CD4-positive, alpha-beta T cell (primary cell): ENCODE results near the gene PRTN3. TPM values are rescaled to one million over a fixed set of nuclear protein-coding genes. Genes with fewer than 3 reads are reported as not detected.

Source experiments
- ATAC-seq: fragments of 200-7000 bp; cut with Tn5 transposase; one replicate; pipeline ENCODE4 v1.10.0; 2022; ENCODE audit warnings: mild to moderate bottlenecking; ENCODE audit not compliant: poor library complexity
- CTCF ChIA-PET: fragments of 350-600 bp; sonication (Branson Sonifier 250); formaldehyde crosslinking; loops from one replicate; lab custom pipeline; 2021; ENCODE audit warnings: antibody characterized with exemption, inconsistent platforms; lab: Charles Lee
- POLR2A ChIA-PET: fragments of 350-600 bp; sonication (Branson Sonifier 250); formaldehyde crosslinking; loops from one replicate; lab custom pipeline; 2021; ENCODE audit warnings: antibody characterized with exemption, inconsistent platforms; lab: Charles Lee
- DNase-seq, 14 experiments: peaks; one replicate each; pipeline ENCODE4 v3.0.0-alpha.2; 2013 to 2020; ENCODE audit warnings: mixed read lengths in 2 of 14
- H3K27ac ChIP-seq, 2 donors: one replicate each; pipeline versions ENCODE4 v1.5.1 to v1.7.0; 2013; ENCODE audit warnings: low read length in 2 of 2, low read depth in 1 of 2, mild to moderate bottlenecking in 1 of 2
- H3K27me3 ChIP-seq, 2 experiments: 1 replicate in 1 of 2; 2 replicates in 1 of 2; pipeline versions ENCODE4 v1.6.1 to v1.7.0; 2013; ENCODE audit warnings: low read length in 2 of 2, control low read depth in 1 of 2, mild to moderate bottlenecking in 1 of 2, moderate library complexity in 1 of 2; ENCODE audit not compliant: insufficient read depth in 2 of 2, control insufficient read depth in 1 of 2
- H3K36me3 ChIP-seq: one replicate; pipeline ENCODE4 v1.6.1; 2013; ENCODE audit warnings: low read length, control low read depth; ENCODE audit not compliant: insufficient read depth
- H3K4me1 ChIP-seq: one replicate; pipeline ENCODE4 v1.6.1; 2013; ENCODE audit warnings: low read length, control low read depth; ENCODE audit not compliant: insufficient read depth
- H3K4me3 ChIP-seq: one replicate; pipeline ENCODE4 v1.5.1; 2013; ENCODE audit warnings: mild to moderate bottlenecking, low read length, moderate library complexity
- H3K9me3 ChIP-seq, 2 experiments: 1 replicate in 1 of 2; 2 replicates in 1 of 2; pipeline versions ENCODE4 v1.6.1 to v1.7.0; 2013; ENCODE audit warnings: low read length in 2 of 2, mild to moderate bottlenecking in 2 of 2, control low read depth in 1 of 2, moderate library complexity in 1 of 2; ENCODE audit not compliant: control insufficient read depth in 1 of 2, insufficient read depth in 1 of 2
- H3K27ac Mint-ChIP-seq: one replicate; pipeline ENCODE4 v1.8.0; 2020; ENCODE audit warnings: mixed read lengths
- H3K27me3 Mint-ChIP-seq: one replicate; pipeline ENCODE4 v1.8.0; 2021; ENCODE audit warnings: mixed read lengths
- H3K36me3 Mint-ChIP-seq: one replicate; pipeline ENCODE4 v1.8.0; 2021; ENCODE audit warnings: low read depth, mixed read lengths
- H3K4me1 Mint-ChIP-seq: one replicate; pipeline ENCODE4 v1.8.0; 2021; ENCODE audit warnings: low read depth, mixed read lengths
- H3K4me3 Mint-ChIP-seq: one replicate; pipeline ENCODE4 v1.8.0; 2020; ENCODE audit warnings: mild to moderate bottlenecking, mixed read lengths
- H3K9me3 Mint-ChIP-seq: one replicate; pipeline ENCODE4 v1.8.0; 2020; ENCODE audit warnings: mixed read lengths
- CTCF ChIP-seq: fragments of 200-600 bp; IDR thresholded peaks from one replicate; pipeline ENCODE4 v1.8.0; 2022; ENCODE audit warnings: antibody characterized with exemption, mild to moderate bottlenecking
- intact Hi-C, 2 experiments: fragments of 100-400 bp; cut with DNase I in 1 of 2; cut with micrococcal nuclease in 1 of 2; formaldehyde crosslinking; loops; one replicate each; pipeline versions ENCODE4 v1.15.1 to v1.9.0; 2023 to 2025; cut with DNase I, micrococcal nuclease
- total RNA-seq, 174 experiments: library from RNA in 2 of 174; stranded (reverse) in 2 of 174; gene quantifications; one replicate each; pipeline ENCODE4 v1.2.3 and lab custom pipeline; 2021 to 2026

Gene PRTN3
- total RNA-seq, 2 experiments from 2014 or later: not detected

DNA sequence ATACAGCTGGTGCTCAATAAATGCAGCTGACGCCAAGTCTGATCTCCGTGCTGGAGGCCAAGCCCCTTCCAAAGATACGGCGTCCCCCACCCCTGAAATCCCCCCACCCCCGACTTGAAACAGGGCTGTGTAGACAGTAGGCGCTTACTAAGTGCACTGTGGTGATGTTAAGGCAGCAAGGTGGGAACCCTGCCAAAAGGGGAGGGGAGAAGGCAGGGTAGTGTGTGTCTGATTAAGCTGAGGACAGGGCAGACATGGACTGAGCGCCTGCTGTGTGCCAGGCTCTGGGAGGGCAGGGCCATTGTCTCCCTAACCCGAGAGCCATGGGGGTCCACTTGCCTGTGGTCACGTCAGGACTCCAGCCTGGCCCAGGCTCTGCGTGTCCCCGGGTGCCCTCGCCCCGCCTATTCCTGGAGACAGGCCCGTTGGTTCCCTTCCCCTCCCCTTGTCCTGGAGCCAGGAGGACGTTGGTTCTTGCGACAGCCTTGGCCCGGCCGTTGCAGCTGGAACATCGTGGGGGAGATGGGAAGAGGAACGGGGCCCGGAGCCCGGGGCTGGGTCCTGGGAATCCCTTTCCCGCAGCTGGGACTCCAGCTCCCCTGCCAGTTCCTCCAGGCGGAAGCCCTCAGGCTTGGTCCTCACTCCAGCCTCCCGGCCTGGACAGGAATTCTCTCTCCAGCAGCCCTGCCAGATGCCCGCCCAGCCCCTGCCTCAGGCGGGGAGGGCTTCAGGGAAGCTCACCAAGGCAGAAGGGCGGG is 9.6 kb downstream of the PRTN3 start:
- DNase-seq (no peak), ATAC-seq (no peak)
- Histone ChIP-seq H3K36me3 (no peaks in the 10 kb centered on the region), H3K27ac (no peak overlapping the region), H3K4me3 (no peak overlapping the region), H3K4me1 (no peaks in the 10 kb centered on the region), H3K9me3 (no peaks in the 10 kb centered on the region), H3K27me3 (peaks cover 39 to 54% of the 10 kb centered on the region in 2 experiments)
- H3K4me1 Mint-ChIP-seq: no peaks in the 10 kb centered on the region
- H3K9me3 Mint-ChIP-seq: no peaks in the 10 kb centered on the region
- no peak for TF ChIP-seq CTCF
- no peak overlapping the region for H3K4me3 Mint-ChIP-seq
- ChIA-PET CTCF (no interaction called here), POLR2A (interaction anchor here (0.7 kb wide), 1 partner anchor 13 kb away, joined by 3 read pairs; no protein-coding TSS in a partner anchor)
- no peaks in the 10 kb centered on the region for H3K36me3 Mint-ChIP-seq
- H3K27me3 Mint-ChIP-seq: peaks cover 53% of the 10 kb centered on the region
- H3K27ac Mint-ChIP-seq: no peak overlapping the region
- intact Hi-C loops: no loop called here

DNA sequence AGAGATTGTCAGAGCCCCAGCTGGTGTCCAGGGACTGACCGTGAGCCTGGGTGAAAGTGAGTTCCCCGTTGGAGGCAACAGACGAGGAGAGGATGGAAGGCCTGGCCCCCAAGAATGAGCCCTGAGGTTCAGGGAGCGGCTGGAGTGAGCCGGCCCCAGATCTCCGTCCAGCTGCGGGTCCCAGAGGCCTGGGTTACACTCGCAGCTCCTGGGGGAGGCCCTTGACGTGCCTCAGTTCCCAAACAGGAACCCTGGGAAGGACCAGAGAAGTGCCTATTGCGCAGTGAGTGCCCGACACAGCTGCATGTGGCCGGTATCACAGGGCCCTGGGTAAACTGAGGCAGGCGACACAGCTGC is 10.2 kb downstream of the PRTN3 start:
- DNase-seq (no peak), ATAC-seq (no peak)
- Mint-ChIP-seq H3K27ac (no peak overlapping the region), H3K4me3 (no peak overlapping the region), H3K9me3 (no peaks in the 10 kb centered on the region), H3K27me3 (peaks cover 47% of the 10 kb centered on the region), H3K4me1 (no peaks in the 10 kb centered on the region), H3K36me3 (no peaks in the 10 kb centered on the region)
- intact Hi-C loops: no loop called here
- no peaks in the 10 kb centered on the region for H3K9me3 ChIP-seq
- ChIA-PET POLR2A (interaction anchor here (0.7 kb wide), 1 partner anchor 12 kb away, joined by 3 read pairs; no protein-coding TSS in a partner anchor), CTCF (no interaction called here)
- no peaks in the 10 kb centered on the region for H3K4me1 ChIP-seq
- peaks cover 40 to 50% of the 10 kb centered on the region in 2 experiments for H3K27me3 ChIP-seq
- no peak for TF ChIP-seq CTCF
- H3K27ac ChIP-seq: no peak overlapping the region
- H3K36me3 ChIP-seq: no peaks in the 10 kb centered on the region
- H3K4me3 ChIP-seq: no peak overlapping the region

- Histone ChIP-seq H3K4me3 (no peak within 1 kb of the TSS), H3K4me1 (peaks cover 4% of the 10 kb centered on the region), H3K27ac (no peak within 1 kb of the TSS), H3K9me3 (no peaks in the 10 kb centered on the region), H3K27me3 (peaks cover 34 to 42% of the 10 kb centered on the region in 2 experiments), H3K36me3 (no peaks in the 10 kb centered on the region)
- Mint-ChIP-seq H3K4me1 (no peaks in the 10 kb centered on the region), H3K27ac (no peak within 1 kb of the TSS), H3K4me3 (no peak within 1 kb of the TSS), H3K9me3 (no peaks in the 10 kb centered on the region), H3K36me3 (no peaks in the 10 kb centered on the region), H3K27me3 (peaks cover 36% of the 10 kb centered on the region)
- intact Hi-C loops: no loop called here
- TF ChIP-seq CTCF: no peak
- ATAC-seq (no peak), DNase-seq (no peak)
- CTCF ChIA-PET: no interaction called here
- POLR2A ChIA-PET: no interaction called here
Observed at GRCh38 chr19:852136-853013, 11.6 kb downstream of the PRTN3 start, which contains the start of gene ELANE. Gene ELANE, plus strand, starts transcription at chr19:852303. Its CDS starts 26 bp downstream, at chr19:852329.
